Heart left ventricle (tissue), 13 donors: ENCODE measurements around the gene SCYL1.

Experiments
- POLR2A ChIP-seq, 2 donors: fragments of 450-650 bp; IDR thresholded peaks; one replicate each; pipeline ENCODE4 v1.6.1; 2017; ENCODE audit warnings: antibody characterized with exemption in 2 of 2, mild to moderate bottlenecking in 2 of 2, moderate library complexity in 2 of 2
- TF ChIP-seq, protein P1 (sequence below), 12 donors: fragments of 200-600 bp; sonication (generic) in 4 of 12; IDR thresholded peaks; one replicate each; pipeline versions ENCODE4 v1.5.0 to v1.8.0; 2018 to 2022; ENCODE audit warnings: antibody characterized with exemption in 12 of 12, mild to moderate bottlenecking in 5 of 12
- donor health status: ischemic (EF 13 %, LVEDD 7.1; RV severe dilation, severe dysfunction).
- donor health status: DM: no; HTN: yes; CAD: no.
- donor health status: DM: no; HTN: no; CAD: no.
- donor health status: ischemic (EF 25% LVEDD 6.9; RV normal size, moderate dysfunction).
- donor health status: ischemic (EF 25% LVEDD 5.7; RV mildly dilated, moderate dysfunction).
- donor health status: ischemic (EF 35%, LVEDD 5.7; RV mildly dilated, moderate dysfunction).
- donor health status: nonischemic (EF 11% LVEDD 7.7; RV severe dilation, severe dysfunction).
- donor health status: DM: yes; HTN: yes; CAD: no.
- donor health status: PGD.
- donor health status: ischemic (EF 29% LVEDD 5.4; RV normal size, mild dysfunction).
- donor health status: nonischemic (EF 23%, LVEDD 6.1; RV moderate dilation, normal function).

DNA sequence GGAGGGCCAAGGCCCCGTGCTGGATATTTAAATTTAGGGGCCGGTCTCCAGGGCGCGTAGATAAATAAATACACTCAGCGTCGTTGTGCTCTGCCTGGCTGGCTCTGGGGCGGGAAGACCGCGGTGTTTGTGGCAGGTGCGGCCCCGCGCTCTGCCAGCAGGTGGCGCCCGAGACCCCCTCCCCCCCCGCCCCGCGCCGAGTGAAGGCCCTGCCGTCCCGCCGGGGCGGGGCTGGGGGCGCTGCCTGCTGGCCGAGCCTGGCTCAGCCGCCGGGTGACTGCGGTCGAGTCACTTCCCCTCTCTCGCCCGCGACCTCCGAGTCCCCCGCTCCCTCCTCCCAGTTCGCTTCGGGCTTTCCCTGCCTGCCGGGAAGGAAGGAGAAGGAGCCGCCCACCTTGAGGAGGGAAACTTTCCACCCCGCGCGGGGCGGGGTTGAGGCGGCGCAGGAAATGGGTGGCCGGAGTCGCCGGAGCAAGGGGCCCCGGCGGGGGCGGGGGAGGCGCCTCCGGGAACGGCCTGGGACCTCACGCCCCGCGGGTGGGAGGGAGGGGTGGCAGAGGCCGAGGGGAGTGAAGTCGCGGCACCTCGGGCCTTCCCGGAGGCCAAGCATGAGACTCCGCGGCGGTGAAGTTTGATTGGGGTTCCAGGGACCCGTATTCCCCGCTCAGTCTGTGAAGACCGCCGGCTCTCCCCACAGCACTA is 49.4 kb downstream of the SCYL1 start:
- TF ChIP-seq, protein P1, sequence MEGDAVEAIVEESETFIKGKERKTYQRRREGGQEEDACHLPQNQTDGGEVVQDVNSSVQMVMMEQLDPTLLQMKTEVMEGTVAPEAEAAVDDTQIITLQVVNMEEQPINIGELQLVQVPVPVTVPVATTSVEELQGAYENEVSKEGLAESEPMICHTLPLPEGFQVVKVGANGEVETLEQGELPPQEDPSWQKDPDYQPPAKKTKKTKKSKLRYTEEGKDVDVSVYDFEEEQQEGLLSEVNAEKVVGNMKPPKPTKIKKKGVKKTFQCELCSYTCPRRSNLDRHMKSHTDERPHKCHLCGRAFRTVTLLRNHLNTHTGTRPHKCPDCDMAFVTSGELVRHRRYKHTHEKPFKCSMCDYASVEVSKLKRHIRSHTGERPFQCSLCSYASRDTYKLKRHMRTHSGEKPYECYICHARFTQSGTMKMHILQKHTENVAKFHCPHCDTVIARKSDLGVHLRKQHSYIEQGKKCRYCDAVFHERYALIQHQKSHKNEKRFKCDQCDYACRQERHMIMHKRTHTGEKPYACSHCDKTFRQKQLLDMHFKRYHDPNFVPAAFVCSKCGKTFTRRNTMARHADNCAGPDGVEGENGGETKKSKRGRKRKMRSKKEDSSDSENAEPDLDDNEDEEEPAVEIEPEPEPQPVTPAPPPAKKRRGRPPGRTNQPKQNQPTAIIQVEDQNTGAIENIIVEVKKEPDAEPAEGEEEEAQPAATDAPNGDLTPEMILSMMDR (IDR thresholded peaks at IDR 0.05): peak; percentile 93 to 100 (median 98)
- peak in 1 of 2 donors; percentile 42 for TF ChIP-seq POLR2A (IDR thresholded peaks at IDR 0.05)
